GM18909 (cell line): ENCODE results near the gene MINDY3.

Experiments
- ATAC-seq: cut with Tn5 transposase; IDR thresholded peaks from one replicate; pipeline ENCODE4 v1.9.1; 2021; ENCODE audit warnings: mild to moderate bottlenecking; ENCODE audit not compliant: unreplicated experiment, poor library complexity

Gene MINDY3

GRCh38 chr10:15742102-15742501, 118.2 kb downstream of the MINDY3 start:
- ATAC-seq, result no peak

- no peak for ATAC-seq
Measured at GRCh38 chr10:15741581-15741980, 118.7 kb downstream of the MINDY3 start.

GRCh38 chr10:15740261-15740660, 120.0 kb downstream of the MINDY3 start:
- no peak for ATAC-seq

- ATAC-seq, result no peak
Measured at GRCh38 chr10:15739254-15739970, 120.9 kb downstream of the MINDY3 start.

GRCh38 chr10:15738270-15738925, 121.9 kb downstream of the MINDY3 start:
- no peak for ATAC-seq

- no peak for ATAC-seq
Measured at GRCh38 chr10:15737656-15738055, 122.7 kb downstream of the MINDY3 start.

GRCh38 chr10:15735763-15736162, 124.5 kb downstream of the MINDY3 start:
- ATAC-seq, result no peak

- no peak for ATAC-seq
Measured at GRCh38 chr10:15730341-15730740, 130.0 kb downstream of the MINDY3 start.

GRCh38 chr10:15729890-15730289, 130.4 kb downstream of the MINDY3 start:
- ATAC-seq, result no peak
